ENCODE measurements around the gene HPSE2. TPM values are rescaled to one million over a fixed set of nuclear protein-coding genes. Genes with fewer than 3 reads are reported as not detected.

HPSE2 gene
- total RNA-seq, 1 donor from 2014 or later, result not detected

DNA sequence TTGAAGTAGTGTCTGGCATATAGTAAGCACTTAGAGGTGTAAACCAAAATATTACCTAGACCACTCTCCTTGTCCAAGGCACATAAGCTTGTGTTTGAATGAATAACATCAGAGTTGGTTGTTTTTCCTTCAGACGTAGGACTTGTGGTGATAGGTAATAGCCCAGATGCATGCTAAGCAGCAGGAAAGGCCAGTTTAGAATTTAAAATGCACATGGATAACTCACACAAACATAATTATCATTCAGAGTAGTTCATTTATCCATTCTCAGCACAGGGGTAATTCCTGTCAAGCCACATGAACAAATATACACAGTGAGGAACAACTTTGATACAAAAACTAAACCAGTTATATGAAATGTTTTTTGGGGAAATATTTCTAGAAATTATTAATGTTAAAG lies 607.9 kb downstream of the HPSE2 start:
- intact Hi-C loops (cut with micrococcal nuclease), result no loop called here

DNA sequence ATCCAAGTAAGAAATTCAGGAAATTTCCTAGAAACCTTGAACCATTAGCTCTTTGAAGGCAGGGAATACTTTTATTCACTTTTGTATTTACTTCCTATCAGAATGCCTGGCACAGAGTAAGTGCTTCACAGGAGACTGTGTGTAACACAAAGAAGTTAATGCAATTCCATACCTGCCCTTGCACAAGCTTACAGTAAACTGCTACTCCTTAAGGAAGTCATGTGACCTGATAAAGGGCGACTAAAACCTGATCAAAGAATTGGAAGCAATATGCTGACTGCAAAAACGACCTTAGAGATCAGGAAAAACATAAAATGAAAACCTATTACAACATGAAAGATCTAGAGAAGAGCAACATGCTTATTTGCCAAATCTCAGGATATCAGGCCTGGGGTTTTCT lies 610.7 kb downstream of the HPSE2 start:
- intact Hi-C loops (cut with micrococcal nuclease), result no loop called here

DNA sequence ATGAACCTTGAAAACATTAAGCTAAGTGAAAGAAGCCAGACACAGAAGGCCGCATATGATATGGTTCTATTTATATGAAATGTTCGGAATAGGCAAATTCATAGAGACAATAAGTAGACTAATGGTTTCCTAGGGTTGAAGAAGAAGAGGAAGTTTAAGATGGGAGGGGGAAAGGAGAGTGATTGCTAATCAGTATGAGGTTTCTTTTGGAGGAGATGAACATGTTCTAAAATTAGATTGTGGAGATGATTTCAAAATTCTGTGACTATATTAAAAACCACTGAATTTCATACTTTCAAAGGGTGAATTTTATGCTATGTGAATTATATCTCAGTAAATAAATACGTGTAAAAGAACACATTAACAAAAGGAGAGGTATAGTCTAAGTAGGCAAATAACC lies 612.5 kb downstream of the HPSE2 start:
- intact Hi-C loops (cut with micrococcal nuclease), result no loop called here

DNA sequence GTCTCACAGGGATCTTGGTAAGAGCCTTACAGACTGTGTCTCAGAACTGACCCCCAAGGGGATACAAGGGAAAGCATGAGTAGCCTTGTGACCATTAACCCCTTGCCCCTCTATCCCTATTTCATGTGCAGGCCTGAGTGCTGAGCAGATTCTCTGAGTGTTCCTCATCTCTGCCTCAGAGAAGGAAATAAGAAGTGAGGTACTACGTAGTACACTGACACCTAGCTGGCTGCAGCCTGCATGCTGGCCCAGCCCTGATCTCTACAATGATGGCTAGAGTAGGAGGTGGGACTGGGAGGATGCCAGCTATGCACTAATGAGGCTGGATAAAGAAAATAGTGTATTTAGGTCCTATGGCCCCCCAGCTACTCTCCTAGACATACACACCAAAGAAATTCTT lies 614.0 kb downstream of the HPSE2 start:
- intact Hi-C loops (cut with micrococcal nuclease), result no loop called here

DNA sequence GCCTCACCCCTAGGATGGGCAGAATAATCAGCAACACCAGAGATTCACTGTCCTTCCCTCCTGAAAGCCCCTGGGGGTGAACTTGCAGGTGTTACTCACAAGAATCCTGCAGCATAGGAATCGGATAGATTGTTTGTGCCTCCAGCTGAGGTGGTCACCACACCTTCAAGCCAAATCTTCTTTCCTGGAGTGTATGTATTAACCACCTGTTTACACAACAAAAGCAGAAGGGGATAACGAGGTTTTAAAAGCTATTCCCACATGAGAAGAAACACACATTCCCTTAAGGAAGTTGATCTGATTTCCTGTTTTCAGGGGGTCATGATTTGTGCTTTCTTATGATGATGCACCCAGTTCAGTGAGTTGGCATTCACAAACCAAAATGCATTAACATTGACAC lies 615.1 kb downstream of the HPSE2 start:
- intact Hi-C loops (cut with micrococcal nuclease), result no loop called here

DNA sequence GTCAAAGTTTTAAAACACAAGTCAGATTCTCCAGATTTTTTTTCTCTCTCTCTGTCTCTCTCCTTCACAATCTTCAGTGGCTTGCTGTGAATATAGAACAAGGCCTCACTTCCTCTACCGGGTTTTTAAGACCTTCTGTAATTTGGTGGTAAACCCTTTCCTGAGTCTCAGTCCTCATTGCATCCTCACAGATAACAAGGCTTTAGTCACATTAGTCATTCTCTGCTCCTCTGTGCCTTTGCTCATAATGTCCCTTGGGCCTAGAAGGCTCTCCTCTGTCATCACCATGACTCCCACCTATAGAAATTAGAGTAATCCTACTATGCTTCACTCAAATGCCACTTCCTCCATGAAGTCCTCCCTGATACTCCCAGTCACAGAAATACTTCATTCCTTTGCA lies 616.2 kb downstream of the HPSE2 start:
- intact Hi-C loops (cut with micrococcal nuclease), result no loop called here

DNA sequence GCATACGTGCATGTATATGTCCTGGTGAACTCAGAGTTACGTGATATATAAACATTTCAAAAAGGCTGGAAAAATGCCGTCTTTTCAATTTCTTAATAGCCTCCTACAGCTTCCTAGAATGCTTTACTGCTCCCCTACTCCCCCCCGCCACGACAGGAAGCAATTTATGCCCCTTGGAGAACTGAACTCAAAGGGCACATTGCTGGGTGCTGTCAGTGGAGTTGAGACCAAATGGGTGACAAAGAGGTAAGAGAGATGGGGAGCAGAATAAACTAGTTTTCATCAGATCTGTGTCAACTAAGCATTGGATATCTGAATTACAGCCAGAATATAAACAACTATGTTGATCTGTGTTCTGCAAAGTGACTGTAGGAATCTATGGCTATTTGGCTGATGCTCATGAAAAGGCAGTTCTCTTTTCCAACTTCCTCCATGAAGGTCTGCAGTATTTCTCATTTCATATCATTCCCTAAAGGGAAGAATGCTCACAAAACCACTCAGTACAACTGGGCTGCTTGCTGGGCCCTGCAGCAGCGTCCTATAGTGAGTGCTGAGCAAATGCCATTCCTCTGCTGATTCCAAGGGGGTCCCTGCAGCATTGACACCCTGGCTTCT lies 617.6 kb downstream of the HPSE2 start:
- intact Hi-C loops (cut with micrococcal nuclease), result no loop called here

DNA sequence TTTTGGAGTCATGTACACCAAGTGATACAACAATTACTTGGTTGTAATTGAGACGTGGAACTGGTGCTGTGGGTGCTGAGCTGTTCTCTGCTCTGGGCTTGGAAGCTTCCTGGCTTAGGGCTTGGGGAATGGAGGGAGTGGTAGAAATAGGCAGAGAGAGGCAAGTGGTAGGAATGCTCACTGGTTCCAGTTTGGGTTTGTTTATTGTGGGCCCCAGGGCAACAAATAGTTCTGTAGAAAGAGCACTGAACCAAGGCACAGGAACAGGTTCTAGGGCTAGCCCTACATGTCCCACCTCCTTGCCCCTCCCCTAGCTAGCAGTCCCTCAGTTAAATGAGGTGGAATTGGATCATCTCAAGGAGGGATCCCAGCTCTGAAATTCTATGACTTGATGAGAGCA lies 622.2 kb downstream of the HPSE2 start:
- intact Hi-C loops (cut with micrococcal nuclease), result no loop called here

DNA sequence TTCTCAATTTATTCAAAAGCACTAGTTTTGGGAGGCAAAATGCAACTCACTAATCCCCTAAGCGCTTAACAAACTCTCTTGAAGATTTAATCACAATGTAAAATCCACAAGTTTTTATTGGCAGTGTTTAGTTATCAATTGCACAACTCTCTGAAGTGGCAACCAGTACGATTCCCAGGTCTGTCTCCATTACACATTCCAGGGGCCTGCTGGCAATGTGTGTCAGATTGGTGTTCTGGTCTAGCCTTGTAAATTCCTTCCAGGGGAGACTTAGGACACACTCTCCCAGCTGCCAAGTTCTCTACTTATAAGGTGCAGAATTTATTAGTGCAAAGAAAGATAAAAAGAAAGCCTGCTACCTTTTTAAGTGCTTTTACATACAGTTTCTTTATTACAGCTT lies 624.2 kb downstream of the HPSE2 start:
- intact Hi-C loops (cut with micrococcal nuclease), result no loop called here

DNA sequence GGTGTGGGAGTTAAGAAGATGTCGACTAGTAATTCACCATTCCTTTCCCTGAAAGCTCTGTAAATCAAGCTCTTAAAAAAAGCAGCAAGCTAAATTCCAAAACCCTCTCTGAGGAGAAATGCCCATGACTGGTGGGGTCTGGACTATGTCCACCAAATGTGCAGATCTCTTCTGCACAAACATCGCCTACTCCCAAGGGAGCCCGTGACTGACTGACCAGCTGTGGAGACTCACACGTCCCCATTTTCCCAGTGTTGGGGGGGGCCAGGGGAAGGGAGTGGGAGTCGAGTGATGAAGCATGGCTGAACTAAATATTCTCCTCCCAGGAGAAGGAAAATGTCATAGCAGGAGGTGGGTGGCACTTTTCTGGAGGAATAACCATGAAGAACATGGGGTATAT lies 624.8 kb downstream of the HPSE2 start:
- intact Hi-C loops (cut with micrococcal nuclease), result no loop called here

DNA sequence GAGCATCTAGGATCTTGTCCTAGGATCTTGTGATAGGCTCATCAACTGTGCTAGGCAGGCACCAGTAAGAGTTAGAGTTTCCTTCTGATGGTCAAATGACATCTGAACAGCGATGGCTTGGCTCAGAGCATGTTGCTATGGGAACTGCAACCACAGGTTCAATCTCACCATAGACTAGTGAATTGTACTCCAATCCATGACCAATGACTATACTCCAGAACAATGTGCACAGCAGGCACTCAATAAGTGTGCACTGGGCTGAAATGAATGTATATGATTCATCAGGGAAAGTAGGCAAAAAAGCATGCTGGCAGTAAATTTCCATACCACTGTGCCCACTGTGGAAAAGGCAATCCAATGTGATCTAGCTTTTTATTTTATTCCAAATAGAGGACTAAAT lies 625.4 kb downstream of the HPSE2 start:
- intact Hi-C loops (cut with micrococcal nuclease), result no loop called here

DNA sequence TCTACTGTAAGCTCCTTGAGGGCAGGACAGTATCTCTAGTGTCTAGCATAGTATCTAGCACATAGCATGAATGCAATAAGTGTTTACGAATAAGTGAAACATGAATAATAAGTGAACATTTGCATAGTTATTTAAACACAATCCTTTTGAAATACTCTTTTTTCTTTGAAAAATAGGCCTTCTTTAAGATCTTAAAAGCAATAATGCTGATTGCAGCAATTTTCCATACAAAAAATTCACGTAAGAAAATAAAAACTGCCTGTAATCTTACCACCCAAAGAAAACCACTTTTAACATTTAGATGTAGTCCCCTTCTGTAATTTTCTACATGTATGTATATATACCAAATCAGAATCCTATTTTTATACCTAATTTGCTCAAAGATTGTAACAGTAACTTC lies 626.4 kb downstream of the HPSE2 start:
- intact Hi-C loops (cut with micrococcal nuclease), result no loop called here

DNA sequence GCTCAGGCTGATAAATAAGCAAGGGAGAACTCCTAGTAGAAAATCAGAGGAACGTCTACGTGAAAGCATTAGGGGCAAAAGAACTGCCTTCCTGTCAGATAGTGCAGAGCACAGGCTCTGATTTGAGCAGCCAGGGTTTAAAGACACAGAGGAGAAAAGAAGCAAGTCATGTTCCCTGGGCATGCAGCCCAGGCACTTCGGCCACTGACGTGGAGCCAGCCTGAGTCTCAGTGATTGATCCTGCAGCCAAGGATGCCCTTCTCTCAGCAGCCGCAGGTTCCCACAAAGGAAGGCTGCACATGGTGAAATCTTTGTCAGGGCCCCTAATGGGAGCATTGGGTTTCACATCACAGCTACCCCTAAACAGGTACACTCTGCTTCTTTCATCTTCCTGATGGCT lies 627.2 kb downstream of the HPSE2 start:
- intact Hi-C loops (cut with micrococcal nuclease), result no loop called here

DNA sequence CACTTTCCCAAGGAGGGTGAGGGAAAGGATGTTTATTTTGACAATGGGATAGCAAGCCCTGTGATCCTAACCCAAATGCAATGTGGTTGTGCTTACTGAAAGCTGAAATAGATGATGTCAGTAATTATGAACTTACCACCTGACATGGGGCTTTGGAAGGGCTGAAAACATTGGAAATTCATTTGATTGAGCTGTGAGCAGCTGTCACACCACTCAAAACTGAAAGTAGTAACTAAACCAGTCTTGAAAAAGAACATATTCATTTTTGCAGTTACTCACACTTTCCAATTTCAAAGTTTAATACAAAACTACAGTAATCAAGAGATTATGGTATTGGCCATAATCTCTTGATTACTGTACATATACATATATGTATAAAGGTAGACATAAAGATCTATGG lies 633.4 kb downstream of the HPSE2 start:
- intact Hi-C loops (cut with micrococcal nuclease), result no loop called here

DNA sequence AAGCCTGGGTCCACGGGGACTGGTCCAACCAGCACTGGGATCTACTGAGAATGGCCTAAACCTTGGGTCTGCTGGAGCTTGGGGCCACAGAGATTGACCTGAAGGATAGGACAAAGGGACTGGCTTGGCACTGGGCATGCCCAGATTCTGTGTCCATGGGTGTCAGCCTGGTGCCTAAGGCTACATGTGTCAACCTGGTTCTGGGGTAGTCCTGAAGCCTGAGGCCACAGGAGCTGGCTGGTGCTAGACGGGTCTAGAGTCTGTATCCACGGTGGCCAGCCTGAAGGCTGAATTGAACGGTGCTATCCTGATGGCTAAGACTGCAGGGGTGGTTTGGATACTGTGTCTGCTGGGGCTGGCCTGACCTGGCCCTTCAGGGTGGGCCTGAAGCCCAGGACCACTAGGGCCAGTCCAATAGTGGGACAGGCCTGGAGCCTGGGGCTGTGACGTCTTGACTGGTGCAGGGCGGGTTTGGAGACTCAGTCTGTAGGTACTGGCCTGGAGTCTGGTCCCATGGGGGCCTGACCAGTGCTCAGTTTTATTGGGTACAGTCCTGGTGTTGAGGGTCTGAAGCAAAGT lies 636.5 kb downstream of the HPSE2 start:
- intact Hi-C loops (cut with micrococcal nuclease), result no loop called here

DNA sequence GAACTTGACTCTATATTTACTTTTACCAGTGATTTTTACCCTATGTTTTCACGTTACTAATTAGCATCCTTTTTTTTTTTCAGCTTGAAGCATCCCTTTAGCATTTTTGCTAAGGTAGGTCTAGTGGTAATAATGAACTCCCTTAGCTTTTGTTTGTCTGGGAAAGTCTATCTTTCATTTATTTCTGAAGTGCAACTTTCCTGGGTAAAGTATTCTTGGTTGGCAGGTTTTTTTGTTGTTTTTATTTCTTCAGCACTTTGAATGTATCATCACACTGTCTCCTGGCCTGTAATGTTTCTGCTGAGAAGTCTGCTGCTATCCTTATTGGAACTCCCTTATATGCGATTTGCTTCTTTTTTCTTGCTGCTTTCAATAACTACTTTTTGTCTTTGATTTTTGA lies 639.2 kb downstream of the HPSE2 start:
- intact Hi-C loops (cut with micrococcal nuclease), result no loop called here

DNA sequence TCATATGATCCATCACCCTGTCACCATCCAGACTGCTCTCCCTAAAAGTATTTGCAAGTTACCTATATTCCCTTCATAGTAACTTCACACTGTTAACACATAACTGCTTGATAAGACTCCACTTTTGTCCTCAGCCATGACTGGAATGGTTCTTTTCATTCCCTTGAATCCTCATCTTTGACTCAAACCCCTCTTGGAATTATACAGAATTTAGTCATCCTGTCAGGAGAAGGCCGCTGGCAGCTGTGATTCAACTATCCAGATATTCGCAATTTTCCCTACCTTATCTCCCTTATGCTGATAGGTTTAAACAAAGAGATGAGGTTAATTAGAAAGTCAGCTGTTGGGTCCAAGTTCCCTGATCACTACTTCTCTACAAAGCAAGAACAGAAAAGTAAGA lies 646.0 kb downstream of the HPSE2 start:
- intact Hi-C loops (cut with micrococcal nuclease), result no loop called here

DNA sequence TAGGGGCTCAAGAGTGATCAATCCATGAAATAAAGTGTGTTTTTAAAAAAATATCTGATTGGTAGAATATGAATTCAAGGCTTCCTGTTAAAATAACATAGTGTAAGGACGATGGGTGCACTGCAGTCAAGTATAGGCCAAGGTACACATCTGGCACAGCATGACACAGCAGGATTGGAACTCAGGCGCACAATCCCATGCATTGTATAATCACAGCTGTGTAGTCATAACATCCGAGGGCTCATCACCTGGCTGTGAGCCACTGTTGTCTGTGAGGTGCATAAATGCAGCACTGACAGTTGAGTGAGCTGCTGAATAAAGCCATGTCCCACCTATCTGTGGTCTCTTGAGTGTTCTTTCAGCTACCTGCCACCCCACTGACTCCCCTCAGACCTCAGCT lies 646.6 kb downstream of the HPSE2 start:
- intact Hi-C loops (cut with micrococcal nuclease), result no loop called here

DNA sequence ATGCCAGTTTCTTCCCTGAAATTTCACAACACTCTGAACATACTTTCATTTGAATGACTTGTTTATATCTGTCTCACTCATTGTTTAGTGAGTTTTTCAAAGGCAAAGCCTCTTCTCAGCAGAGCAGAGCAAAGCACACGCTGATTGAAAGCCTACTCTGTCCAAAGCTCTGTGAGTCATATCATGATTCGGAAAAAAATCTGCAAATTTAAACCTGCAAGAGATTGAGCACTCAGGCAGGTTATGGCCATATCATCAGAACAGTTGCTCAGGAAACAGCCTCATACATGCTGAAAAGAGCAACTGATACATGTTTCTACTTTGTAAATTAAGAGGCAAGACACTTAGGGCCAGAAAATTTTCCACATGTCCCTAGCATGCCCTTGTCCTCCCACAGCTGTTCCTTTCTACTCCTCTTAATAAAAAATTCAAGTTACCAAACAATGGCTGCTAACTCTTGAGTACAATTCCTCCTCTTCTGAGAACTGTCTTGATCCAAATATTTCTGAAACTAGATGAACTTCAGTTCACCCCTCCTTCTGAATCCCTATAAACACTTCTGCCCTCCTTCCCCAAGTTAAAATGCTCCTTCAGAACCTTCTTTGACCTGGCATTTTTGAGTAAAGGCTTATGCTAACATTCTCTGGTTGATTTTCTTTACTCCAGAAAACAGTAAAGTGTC lies 648.4 kb downstream of the HPSE2 start:
- intact Hi-C loops (cut with micrococcal nuclease), result no loop called here

DNA sequence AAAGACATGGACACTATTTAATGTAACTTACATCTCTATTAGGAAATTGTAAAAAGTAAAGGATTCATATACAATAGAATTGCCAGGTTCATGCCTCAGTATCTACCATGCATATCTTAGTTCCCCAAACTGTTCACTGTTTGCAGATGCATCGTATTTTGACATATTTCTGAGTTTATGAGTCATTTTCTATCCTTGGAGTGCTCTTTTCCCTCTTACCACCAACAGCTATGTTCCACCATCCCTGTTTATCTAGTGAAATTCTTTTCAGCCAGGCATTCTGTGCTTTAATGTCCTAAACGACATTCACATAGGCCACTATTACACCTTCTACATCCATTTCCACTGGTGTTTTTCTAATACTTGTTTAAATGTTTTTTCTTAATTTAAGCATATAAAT lies 649.6 kb downstream of the HPSE2 start:
- intact Hi-C loops (cut with micrococcal nuclease), result no loop called here

DNA sequence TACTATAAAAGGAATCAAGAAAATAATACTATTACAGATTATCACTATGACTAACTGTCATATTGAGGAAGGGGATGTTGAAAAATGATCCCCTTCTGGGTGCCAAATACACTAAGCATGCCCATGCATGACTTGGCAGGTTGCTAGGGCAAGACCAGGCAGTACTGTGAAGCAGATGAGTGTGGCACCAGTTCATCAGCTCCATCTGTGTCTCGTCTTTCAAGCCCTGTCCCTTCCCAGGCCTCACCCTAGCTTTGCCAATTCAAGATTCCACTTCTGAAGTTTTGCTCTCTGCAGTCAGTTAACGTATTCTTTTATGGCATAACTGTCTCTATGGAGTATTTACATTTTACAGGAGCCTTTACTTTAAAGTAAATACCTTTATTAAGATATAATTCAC lies 653.3 kb downstream of the HPSE2 start:
- intact Hi-C loops (cut with micrococcal nuclease), result no loop called here

DNA sequence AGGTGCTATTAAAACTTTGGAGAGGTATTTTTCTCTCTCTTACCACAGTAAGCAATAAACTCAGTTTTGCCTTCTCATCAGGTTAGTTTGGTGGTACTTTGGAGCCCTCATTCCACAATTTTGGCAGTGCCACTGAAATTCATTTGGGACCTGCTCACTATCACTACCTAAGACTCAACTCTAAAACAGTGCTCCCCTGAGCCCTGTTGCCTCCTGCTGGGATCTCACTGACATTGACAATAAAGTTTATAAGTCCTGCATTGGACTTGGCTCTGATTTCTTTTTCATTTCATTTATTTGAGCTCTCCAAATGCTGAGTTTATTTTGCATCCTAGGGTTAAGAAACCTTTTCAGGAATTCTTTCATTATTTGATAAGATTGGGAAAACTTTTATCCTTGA lies 658.1 kb downstream of the HPSE2 start:
- intact Hi-C loops (cut with micrococcal nuclease), result no loop called here

DNA sequence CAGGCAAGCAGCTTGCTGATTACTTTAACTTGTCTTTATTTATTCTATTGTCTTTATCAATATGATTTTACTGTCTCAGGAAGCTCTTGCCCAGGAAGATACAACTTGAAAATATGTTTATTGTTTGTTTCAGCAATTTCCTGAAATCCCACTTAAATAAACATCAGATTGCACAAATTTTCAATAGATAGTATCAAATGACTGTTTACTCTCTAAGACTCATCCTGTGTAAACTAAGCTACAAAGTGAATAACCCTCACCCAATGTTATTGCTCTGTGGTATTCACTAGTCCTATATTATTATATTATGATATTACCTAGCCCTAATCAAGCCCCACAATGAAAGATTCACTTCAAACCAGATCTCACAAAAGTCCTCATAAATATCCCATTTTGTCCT lies 658.5 kb downstream of the HPSE2 start:
- intact Hi-C loops (cut with micrococcal nuclease), result no loop called here

Data from T-helper 2 cell treated with Interferon-gamma antibody and Interleukin-4, amounts not matched to agents 100 ng/mL and 5 ng/mL, for 36 hours (primary cell).